GM18511 (cell line): ENCODE data around the gene MT1M.

Source experiments
- ATAC-seq: cut with Tn5 transposase; IDR thresholded peaks from one replicate; pipeline ENCODE4 v1.9.1; 2021; ENCODE audit warnings: mild to moderate bottlenecking, moderate library complexity; ENCODE audit not compliant: unreplicated experiment

Gene MT1M

DNA sequence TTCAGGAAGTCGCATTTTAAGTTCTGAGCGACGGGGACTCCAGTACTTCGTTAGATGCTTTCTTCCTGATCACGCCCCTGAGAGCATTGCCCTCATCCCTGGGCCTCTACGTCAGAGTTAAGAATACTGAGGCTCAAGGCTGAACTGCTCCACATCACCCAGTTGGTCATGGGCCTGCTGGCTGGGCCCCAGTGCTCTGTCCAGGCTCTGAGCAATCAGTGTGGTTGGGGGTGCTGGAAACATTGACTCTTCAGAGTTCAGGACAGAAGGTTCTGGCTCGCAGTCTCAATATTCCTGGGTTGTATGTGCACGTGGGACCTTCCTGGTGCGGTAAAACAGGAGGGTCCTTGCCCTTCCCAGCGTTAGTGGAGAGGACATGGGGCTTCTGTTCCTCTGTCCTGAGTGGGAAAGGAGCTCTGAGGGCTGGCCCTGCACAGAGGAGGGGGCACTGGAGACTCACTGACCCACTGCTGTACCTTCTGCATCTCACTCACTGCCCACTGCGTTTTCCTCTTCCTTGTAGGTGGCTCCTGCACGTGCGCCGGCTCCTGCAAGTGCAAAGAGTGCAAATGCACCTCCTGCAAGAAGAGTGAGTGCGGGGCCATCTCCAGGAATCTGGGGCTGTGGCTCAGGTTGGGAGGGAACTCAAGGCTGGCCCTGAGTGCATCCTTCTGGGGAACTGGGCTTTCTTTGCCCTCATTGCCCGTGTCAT is 6.4 kb upstream of the MT1M start:
- peak; percentile 12 for ATAC-seq

DNA sequence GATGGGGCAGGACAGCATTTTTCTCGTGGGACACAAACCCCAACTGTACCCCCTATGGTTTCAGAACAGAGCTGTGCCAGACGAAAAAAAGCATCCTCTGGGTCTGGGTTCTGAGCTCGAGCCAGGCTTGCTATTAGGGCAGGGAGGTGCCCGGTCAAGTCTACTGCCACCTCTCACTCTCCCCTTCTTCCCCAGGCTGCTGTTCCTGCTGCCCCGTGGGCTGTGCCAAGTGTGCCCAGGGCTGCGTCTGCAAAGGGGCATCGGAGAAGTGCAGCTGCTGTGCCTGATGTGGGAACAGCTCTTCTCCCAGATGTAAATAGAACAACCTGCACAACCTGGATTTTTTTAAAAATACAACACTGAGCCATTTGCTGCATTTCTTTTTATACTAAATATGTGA is 5.8 kb upstream of the MT1M start:
- no peak for ATAC-seq

DNA sequence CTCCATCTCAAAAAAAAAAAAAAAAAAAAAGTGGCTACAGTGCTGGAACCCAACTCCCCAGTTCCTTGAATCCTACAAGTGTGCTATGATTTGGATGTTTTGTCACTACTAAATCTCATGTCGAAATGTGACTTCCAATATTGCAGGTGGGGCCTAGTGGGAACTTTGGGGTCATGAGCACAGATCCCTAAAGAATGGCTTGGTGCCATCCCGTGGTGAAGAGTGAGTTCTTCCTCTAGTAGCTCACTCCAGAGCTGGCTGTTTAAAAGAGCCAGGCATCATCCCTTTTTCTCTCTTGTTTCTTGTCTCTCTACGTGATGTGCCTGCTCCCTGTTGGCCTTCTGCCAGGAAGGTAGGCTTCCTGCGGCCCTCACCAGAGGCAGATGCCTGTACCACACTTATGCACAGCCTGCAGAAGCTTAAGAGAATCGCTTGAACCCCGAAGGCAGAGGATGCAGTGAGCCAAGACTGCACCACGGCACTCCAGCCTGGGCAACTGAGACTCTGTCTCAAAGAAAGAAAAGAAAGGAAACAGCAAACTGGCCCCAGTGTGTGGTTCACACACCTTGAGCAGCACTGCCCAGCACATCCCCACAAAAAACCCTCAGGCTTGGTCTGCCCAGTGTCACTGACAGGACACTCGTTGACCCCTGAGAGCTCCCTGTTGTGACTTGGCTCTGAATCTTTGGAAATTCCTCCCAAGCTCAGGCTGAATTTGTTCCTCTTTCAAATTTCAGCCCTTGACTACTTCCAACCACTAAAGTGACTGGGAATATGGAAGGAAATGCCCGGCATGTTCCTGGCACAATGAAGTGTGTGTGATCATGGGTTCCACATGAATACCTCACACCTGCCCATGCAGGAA is 3.7 kb upstream of the MT1M start:
- no peak for ATAC-seq

DNA sequence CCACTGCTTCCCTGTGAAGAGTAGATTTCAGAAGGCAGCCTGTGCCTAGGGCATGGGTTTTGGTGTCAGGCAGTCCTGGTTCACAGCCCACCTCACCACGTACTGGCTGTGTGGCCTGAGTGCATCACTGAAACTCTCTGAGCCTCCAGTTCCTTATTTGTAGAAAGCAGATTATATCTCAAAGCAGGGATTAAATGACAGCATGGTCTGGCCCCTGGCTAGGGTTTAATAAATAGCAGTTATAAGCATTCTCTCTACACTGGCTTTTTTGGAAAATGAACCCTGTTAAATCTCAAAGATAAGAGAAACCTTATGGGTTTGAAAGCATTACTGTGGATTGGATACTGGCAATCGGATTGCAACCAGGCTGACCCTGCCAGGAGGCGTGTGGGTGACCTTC is 2.9 kb upstream of the MT1M start:
- ATAC-seq, result no peak

DNA sequence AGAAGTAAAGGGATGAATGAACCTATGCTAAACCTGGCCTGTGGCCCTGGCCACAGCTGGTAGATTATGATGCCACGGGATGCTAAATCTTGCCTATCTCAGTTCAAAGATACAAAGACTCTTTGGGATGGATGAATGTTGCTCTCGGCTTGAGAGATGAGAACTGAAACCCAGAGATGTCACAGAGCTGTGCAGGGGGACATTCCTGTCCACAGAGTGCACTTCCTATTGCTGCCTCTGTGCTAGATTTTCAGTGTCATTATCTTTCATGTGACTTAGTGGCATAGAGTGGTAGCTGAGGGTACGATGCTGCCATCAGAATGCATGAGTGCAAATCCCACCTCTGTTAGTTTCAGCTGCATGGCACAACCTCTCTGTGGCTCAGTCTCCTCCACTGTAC is 2.3 kb upstream of the MT1M start:
- ATAC-seq, result peak; percentile 86

DNA sequence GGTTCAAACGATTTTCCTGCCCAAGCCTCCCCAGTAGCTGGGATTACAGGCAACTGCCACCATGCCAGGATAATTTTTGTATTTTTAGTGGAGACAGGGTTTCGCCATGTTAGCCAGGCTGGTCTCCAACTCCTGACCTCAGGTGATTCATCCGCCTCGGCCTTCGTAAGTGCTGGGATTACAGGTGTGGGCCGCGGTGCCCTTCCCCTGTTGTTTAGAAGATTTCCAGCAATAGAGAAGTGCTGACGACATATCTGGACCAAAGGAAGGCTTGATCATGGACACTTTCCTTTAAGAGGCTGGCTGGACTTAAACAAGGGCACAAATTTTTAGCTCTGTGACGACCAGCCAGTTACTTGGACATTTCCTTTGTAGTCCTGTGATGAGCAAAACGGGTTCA is 1.3 kb upstream of the MT1M start:
- no peak for ATAC-seq

DNA sequence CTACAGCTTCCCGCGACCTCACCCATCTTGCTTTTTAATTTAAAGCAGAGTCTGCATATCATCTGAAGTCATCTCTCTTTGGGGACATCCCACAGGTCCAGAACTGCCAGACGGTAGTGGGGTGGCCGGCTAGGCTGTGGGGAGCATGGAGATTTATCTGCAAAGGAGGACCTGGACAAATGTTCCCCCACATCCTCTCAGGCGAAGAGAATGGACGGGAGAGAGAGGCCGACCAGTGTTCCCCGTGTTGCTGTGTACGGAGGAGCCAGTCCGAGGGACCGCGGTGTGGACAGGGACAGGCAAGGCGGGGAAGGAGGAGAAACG is 665 bp upstream of the MT1M start:
- no peak for ATAC-seq

DNA sequence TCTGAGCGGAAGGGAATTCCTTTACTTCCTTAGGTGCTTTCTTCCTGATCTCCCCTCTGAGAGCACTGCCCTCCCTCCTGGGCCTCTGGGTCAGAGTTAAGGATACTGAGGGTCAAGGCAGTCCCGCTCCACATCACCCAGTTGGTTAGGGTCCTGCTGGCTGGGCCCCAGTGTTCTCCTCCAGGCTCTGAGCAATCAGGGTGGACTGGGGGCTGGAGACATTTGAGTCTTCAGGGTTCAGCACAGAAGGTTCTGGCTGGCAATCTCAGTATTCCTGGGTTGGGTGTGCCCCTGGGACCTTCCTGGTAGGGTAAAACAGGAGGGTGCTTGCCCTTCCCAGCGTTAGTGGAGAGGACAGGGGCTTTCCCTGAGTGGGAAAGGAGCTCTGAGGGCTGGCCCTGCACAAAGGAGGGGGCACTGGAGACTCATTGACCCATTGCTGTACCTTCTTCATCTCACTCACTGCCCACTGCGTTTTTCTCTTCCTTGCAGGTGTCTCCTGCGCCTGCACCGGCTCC is 448 bp downstream of the MT1M start:
- ATAC-seq, result no peak

DNA sequence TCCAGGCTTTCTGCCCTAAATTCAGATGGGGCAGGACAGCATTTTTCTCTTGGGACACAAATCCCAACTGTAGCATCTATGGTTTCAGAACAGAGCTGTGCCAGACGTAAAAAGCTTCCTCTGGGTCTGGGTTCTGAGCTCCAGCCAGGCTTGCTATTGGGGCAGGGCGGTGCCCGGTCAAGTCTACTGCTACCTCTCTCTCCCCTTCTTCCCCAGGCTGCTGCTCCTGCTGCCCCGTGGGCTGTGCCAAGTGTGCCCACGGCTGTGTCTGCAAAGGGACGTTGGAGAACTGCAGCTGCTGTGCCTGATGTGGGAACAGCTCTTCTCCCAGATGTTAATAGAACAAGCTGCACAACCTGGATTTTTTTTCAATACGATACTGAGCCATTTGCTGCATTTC is 1.1 kb downstream of the MT1M start:
- no peak for ATAC-seq

DNA sequence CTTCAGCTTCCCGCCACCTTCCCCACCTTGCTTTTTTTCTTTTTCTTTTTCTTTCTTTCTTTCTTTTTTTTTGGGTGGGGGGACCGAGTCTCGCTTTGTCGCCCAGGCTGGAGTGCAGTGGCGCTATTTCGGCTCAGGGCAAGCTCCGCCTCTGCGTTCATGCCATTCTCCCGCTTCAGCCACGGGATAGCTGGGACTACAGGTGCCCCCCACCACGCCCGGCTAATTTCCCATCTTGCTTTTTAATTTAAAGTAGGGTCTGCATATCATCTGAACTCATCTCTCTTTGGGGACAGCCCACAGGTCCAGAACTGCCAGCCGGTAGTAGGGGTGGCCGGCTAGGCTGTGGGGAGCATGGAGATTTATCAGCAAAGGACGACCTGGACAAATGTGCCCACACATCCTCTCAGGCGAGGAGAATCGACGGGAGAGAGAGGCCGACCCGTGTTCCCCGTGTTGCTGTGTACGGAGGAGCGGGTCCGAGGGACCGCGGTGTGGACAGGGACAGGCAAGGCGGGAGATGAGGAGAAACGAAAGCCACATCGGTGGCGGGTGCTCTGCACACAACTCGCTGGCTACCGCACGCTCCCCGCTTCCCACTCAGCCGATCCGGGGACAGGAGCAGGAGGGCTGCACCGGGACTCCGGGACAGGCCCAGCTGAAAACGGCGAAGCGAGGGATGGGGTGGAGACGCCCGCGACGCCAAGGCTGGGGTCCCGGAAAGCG is 2.4 kb downstream of the MT1M start:
- ATAC-seq, result no peak

DNA sequence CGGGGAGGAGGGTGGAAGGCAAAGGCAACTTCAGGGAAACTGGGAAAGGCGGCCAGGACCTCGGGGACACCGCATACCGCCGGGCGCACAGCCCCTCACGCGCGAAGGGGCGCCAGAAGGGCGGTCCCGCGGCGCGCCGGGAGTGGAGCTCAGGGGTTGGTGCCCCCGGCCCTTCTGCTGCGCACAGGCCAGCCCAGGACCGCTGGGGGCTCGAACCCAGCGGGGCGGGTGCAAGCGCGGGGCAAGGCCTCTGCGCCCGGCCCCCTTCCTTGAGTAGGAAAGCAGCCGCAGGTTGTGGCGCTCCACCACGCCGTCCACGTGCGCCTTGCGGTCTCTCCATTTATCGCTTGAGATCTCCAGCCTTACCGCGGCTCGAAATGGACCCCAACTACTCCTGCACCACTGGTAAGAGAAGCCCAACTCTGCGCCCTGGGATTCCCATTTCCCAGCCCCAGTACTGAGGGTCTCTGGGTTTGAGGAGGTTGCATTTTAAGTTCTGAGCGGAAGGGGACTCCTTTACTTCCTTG is 3.0 kb downstream of the MT1M start:
- ATAC-seq, result no peak

DNA sequence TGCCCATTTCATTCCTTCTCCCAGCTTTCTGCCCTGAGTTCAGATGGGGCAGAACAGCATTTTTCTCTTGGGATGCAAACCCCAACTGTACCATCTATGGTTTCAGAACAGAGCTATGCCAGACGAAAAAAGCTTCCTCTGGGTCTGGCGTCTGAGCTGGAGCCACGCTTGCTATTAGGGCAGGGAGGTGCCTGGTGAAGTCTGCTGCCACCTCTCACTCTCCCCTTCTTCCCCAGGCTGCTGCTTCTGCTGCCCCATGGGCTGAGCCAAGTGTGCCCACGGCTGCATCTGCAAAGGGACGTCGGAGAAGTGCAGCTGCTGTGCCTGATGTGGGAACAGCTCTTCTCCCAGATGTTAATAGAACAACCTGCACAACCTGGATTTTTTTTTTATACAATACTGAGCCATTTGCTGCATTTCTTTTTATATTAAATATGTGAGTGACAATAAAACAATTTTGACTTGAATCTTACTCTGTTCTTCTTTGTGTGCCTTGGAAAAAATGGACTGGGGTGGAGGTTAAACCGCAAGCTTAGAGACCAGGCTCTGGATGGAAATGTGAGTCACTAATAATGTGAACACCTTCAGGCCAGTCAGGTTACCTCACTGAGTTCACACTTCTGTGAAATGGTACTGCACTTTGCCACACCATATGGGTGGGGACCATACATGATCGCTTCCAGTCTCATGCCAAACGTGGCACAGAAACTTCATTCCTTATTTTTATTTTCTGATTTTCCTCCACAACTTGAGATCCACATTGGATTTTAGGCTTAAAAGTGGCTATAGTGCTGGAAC is 4.4 kb downstream of the MT1M start:
- ATAC-seq, result no peak

DNA sequence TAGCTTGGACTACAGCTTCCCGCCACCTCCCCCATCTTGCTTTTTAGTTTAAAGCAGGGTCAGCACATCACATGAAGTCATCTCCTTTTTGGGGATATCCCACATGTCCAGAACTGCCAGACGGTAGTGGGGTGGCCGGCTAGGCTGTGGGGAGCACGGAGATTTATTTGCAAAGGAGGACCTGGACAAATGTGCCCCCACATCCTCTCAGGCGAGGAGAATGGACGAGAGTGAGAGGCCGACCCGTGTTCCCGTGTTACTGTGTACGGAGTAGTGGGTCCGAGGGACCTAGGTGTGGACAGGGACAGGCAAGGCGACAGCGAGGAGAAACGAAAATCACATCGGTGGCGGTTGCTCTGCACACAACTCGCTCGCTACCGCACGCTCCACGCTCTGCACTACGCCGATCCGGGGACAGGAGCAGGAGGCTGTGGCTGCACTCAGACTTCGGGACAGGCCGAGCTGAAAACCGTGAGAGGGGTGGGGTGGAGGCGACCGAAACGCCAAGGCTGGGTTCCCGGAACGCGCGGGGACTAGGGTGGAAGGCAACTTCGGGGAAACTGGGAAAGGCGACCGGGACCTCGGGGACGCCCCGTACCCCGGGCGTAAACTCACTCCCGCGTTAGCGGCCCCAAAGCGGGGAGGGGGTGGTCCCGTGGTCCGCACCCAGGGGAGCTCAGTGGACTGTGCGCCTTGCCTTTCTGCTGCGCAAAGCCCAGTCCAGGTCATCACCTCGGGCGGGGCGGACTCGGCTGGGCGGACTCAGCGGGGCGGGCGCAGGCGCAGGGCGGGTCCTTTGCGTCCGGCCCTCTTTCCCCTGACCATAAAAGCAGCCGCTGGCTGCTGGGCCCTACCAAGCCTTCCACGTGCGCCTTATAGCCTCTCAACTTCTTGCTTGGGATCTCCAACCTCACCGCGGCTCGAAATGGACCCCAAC is 5.6 kb downstream of the MT1M start, which contains the start of gene MT1A:
Gene MT1A, plus strand, starts transcription at position 853 of the 937 bp plus-strand sequence. Its CDS starts 73 bp downstream, at position 926.
- no peak for ATAC-seq

DNA sequence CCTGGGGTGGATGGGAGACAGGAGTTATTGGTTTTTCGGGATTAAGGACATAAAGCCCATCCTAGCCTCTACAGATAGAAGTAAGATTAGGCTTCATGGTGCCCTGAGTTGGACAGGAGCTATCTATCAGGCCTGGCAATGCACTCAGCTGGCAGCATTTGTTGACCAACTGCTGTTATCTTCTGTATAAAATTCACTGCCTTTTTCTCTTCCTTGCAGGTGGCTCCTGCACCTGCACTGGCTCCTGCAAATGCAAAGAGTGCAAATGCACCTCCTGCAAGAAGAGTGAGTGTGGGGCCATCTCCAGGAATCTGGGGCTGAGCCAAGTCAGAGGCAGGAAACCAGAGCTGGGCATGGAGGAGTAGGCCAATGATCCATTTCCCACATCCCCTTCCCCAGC is 6.6 kb downstream of the MT1M start:
- ATAC-seq, result no peak

DNA sequence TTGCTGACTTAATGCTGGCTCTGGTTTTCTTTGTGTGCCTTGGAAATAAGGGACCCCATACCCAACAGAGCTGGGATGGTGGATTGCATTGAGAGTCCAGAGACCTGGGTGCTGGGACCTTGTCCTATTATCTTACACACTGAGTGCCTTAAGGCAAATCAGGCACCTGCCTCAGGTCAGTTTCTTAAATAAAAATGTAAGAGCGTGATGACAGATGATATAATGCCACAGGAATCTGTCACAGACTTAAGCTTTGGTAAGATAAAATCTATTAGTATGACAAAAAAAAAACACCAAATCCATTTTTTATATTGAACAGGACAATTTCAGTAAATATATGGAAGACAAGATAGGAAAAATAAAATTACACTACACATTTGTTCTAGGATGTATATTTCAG is 7.6 kb downstream of the MT1M start:
- no peak for ATAC-seq

DNA sequence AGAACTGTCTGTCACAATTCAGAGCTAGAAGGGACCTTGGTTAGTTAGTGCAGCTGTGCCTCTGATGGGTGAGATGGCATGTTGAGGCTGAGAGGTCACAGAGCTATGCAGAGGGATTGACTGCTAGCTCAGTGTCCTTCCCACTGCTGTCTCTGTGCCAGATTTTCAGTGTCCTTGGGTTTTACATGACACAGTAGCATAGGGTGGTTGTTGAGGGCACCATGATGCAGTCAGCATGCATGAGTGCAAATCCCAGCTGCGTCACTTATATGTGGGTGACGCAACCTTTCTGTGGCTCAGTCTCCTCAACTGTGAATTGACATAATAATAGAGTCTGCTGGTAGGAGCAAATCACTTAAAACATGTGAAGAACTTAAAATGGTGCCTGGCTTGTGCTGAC is 8.7 kb downstream of the MT1M start:
- no peak for ATAC-seq

DNA sequence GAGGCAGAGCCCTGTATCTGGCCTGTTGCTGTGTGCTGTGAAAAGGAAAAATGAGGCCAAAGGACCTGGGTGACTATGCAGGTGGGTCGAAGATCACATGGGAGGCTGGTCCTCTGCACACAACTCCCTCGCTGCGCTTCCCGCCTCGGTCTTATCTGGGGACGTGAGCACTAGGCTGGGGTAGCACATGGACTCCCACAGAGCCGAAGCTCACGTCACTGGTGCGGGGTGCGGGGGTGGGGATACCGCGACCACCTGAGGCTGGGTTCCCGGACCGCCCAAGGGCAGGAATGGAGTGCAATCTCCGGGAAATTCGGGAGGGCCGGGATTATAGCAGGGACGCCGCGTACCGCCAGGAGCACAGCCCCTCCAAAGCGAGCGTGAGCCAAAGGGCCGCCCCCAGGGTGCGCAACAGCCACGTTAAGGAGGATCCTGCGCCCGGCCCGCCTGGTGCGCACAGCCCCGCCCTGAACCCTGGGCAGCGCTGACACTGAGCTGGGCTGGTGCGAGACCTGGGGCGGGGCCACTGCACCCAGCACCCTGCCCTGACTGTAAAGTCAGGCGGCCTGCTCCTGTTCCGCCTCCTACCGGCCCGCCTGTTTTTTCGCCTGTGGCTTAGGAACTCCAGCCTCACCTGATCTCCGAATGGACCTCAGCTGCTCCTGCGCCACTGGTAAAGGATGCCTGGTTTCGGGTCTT is 10.8 kb downstream of the MT1M start:
- ATAC-seq, result peak; percentile 89

DNA sequence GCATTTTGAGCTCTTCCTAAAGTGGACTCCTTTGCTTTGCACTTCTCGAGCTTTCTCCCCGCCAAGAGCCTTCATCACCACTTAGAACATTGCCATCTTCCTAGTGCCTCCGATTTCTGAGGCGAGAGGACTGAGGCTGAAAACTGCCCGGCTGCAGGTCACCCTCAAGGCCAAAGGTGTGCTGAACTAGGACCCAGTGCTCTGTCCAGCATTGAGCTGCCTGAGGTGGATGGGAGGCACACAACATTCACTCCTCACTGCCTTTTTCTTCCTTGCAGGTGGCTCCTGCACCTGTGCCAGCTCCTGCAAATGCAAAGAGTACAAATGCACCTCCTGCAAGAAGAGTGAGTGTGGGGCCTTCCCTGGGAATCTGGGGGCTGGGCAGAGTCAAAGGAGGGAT is 11.4 kb downstream of the MT1M start:
- no peak for ATAC-seq

DNA sequence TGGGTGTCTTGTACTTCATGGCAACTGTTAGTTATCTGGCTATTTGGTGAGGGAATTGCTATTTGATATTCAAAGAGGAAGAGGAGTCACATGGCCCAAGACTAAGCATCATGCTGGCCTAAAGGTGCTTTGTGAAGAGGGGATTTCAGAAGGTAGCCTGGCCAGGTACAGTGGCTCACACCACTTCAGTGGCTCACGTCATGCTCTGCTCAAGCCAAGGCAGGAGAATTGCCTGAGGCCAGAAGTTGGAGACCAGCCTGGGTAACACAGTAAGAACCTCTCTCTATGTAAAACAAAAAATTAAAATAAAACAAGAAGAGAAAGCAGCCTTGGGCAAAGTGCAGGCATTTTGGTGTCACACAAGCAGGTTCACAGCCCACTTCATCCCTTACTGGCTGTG is 12.9 kb downstream of the MT1M start:
- ATAC-seq, result no peak
